Head of caudate nucleus (tissue), 42 donors: ENCODE results near the gene GAR1.
"Not testable (repeated sequence)": the region's sequence is repeated elsewhere in the genome, so short reads cannot be mapped to it uniquely, and the experiment has no call there.

ENCODE experiments used
- DNase-seq, 42 donors: peaks; one replicate each; pipeline versions ENCODE4 v3.0.0 to v3.0.0-alpha.2; 2020 to 2021; ENCODE audit warnings: mixed read lengths in 7 of 42
- intact Hi-C: fragments of 100-400 bp; cut with DNase I; formaldehyde crosslinking; loops from one replicate; pipeline ENCODE4 v1.15.0; 2022

The GAR1 gene

GRCh38 chr4:109827672-109828071 is 12.1 kb downstream of the GAR1 start, which contains the start of gene RRH:
Gene RRH (plus strand): TSS chr4:109827972. CDS start chr4:109828028, 56 bp downstream.
- DNase-seq: no peak
- intact Hi-C loops: no loop called here

DNA sequence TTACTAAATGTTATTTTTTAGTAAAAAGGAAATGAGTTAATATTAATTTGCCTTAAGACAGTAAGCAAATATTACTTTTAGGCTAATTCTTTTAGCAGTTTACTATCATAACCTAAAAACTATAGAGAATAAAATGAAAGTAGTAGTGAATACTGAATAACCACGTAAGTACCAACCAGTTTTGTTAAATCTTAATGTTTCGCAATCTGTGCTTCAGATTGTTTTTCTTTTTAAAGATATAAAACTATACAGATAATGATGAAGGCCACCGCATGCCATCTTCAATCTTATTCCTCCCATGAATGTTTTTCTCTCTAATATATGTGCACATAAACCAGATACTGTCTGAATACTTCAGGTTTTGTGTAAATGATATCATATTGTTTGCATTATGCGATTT is 18.2 kb downstream of the GAR1 start:
- intact Hi-C loops: no loop called here

DNA sequence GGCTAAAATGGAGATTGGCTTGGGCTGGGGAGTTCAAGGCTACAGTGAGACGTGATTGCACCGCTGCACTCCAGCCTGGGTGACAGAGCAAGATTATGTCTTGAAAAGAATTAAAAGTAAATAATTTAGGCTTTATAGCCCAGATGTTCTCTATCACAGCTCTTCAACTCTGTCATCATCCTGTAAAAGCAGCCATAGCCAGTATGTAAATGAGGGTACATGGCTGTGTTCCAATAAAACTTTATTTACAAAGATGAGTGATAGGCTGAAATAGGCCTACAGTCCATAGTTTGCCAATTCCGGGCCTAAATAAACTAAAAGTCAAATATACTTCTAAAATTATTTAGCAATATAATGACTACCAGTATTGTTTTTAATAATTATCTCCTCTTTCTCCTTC is 21.4 kb downstream of the GAR1 start:
- intact Hi-C loops: no loop called here
- DNase-seq: no peak

More for the DNA sequence above, 18.2 kb downstream of the GAR1 start:
- DNase-seq: no peak

GRCh38 chr4:109846395-109847098 is 31.0 kb downstream of the GAR1 start:
- intact Hi-C loops: no loop called here

GRCh38 chr4:109847896-109848442 is 32.4 kb downstream of the GAR1 start, which contains the start of gene LRIT3:
Gene LRIT3 (plus strand): TSS chr4:109848107. CDS start chr4:109848202, 95 bp downstream.
- intact Hi-C loops: no loop called here
- DNase-seq: no peak

More at GRCh38 chr4:109846395-109847098, 31.0 kb downstream of the GAR1 start:
- DNase-seq: no peak

- intact Hi-C loops: no loop called here
- DNase-seq: no peak
These were observed 32.9 kb downstream of the GAR1 start for GRCh38 chr4:109848501-109848900.

DNA sequence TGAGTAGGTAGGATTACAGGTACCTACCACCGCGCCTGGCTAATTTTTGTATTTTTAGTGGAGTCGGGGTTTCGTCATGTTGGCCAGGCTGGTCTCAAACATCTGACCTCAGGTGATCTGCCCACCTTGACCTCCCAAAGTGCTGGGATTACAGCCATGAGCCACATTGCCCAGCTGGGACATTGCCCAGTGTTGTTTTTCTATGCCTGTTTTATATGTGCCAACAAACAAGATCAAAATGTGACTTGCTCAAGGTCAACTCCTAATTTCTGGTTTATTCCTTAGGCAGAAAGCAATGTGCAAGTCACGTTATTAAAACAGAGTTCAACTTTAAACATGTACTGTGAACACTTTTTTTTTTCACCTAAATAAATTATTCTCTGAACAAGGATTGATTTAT is 35.0 kb downstream of the GAR1 start:
- no peak for DNase-seq
- intact Hi-C loops: no loop called here

GRCh38 chr4:109859426-109860300 is 44.1 kb downstream of the GAR1 start:
- DNase-seq, intact Hi-C loops: not testable (repeated sequence)

- DNase-seq: no peak
- intact Hi-C loops: no loop called here
These were observed 45.7 kb downstream of the GAR1 start for GRCh38 chr4:109861271-109861670.

GRCh38 chr4:109861916-109862511 is 46.5 kb downstream of the GAR1 start:
- intact Hi-C loops: no loop called here
- no peak for DNase-seq

GRCh38 chr4:109864134-109864533 is 48.6 kb downstream of the GAR1 start:
- no peak for DNase-seq
- intact Hi-C loops: no loop called here

DNA sequence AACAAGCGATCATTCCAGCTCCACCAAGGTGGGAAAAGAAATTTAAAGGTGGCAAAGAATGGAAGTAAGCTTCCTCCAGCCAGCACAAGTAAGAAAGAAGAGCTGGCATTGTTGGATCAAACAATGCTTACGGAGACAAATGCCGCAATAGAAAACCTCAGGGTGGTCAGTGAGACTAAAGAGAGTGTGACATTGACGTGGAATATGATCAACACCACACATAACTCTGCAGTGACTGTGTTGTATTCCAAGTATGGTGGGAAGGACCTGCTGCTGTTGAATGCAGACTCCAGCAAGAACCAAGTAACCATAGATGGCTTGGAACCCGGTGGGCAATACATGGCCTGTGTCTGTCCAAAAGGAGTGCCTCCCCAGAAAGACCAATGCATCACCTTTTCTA is 54.5 kb downstream of the GAR1 start:
- intact Hi-C loops: no loop called here

GRCh38 chr4:109872065-109872464 is 56.5 kb downstream of the GAR1 start:
- DNase-seq: no peak
- intact Hi-C loops: no loop called here

More for the DNA sequence above, 54.5 kb downstream of the GAR1 start:
- DNase-seq: no peak

- DNase-seq: no peak
- intact Hi-C loops: no loop called here
These were observed 57.5 kb downstream of the GAR1 start for GRCh38 chr4:109872950-109873656.

DNA sequence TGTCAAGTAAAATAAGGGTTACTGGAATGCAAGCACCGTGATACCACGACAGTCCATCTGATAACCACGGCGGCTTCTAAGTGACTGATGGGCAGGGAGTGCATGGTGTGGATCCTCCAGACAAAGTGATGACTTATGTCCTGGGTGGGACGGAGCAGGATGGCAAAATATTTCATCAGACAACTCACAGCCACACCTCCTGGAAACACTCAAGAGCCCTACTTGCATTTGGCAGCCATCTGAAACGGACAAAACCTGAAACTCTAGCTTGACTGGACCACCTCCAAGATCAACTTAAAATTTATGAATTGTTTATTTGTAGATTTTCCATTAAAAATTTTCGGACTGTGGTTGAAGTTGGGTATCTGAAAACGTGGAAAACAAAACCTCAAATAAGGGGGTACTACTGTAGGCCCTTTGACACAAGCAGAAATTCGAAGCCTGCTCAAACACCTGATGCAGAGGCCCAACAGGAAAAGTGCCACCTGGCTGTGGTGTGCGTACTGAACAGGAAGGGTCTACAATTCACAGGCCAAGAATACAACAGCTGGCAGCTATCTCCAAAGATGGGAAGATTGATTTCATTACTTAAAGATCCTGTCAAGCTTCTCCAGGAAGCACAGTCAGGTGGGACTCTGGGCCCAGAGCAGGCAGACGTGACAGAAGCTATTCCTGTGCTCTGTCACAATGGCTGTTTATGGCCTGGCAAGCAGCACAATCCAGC is 58.4 kb downstream of the GAR1 start:
- DNase-seq: no peak
- intact Hi-C loops: no loop called here
